NCI-H510A treated with DMSO at 0.1 percent for 48 hours (cell line): ENCODE data around the gene SRGN.

Experiments used
- DNase-seq: peaks from one replicate; lab custom pipeline; 2025; lab: John Stamatoyannopoulos, UW

Gene SRGN

DNA sequence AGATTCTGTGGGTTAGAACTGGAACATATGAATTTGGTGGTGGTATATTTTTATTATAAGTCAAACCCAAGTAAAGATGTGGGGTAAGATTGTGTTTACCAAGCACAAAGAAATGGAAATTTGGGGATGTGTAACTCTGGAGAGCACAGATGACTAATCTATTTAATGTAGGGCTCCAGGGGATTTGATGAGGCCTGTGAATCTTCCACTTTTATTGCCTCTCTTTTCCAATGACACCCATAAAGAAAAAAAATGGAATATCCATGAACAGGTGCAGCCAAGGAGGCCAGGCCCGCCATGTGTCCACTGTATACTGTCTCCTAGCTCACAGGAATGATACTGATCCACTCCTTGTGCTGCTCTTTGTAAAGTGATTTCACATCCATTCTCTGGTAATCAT lies 2.8 kb downstream of the SRGN start:
- no peak for DNase-seq

DNA sequence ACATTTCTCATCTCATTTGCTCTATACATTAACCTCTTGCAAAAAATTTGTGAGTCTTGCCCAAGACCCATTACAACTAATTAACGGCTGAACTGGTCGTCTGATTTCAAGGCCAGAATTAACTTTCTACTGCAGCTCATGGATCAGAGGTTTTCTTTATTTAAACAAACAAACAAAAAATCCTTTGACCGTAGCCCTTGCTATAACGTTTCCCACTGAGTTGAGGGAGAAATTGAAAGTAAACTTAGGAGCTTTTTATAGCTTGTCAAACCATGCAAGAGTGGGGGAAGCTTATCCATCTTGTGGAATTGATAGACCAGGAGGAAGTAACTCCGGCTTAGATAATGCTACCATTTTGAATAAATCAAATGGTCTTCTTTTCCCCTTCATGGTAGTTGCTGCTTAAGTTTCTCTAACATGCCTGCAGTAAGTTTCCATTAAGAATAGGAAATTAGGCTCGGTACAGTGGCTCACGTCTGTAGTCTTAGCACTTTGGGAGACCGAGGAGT lies 3.3 kb downstream of the SRGN start:
- no peak for DNase-seq

DNA sequence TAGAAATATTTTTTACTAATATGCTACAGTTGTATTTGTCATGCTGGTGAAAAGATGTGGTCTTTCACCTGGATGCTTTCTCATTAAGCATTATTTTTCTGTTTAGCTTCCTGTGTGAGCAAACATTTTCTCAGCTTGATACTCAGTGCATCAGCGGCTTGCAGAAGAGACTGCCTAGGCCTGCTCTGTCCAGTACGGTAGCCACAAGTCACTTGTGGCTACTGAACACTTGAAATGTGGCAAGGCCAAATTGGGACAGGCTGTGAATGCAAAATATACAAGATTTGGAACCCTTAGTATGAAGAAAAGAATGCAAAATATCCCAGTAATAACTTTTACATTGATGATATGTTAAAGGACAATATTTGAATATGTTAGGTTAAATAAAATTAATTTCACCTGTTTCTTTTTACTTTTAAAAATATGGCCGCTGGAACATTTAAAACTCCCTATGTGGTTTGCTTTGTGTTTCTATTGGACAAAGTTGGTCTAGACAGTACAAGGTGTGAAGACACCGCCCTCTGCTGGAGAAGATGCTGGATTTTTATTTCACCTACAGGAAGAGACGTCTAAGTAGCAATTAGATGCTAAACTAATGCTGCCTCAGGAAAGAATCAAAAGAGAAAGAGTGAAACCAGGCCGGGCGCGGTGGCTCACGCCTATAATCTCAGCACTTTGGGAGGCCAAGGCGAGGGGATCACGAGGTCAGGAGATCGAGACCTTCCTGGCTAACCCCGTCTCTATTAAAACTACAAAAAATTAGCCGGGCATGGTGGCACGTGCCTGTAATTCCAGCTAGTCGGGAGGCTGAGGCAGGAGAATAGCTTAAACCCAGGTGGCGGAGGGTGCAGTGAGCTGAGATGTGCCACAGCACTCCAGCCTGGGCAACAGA lies 5.3 kb downstream of the SRGN start:
- peak; percentile 66 for DNase-seq

DNA sequence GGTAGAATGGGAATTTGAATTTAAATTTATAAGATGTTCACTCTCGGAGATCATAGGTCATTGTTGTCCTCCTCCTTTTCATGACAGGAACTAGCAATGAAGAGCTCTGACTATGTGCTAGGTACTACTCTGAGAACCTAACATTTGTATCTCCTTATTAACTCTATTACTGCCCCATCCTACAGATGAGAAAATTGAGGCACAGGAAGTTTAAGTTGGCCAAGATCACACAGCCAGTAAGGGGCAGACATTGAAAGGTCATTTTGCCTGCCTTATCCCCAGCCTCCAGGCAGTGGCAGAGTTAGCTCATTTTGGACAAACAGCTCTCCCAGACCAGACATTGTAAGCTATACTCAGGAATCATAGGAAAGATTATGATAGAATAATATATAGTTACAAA lies 6.0 kb downstream of the SRGN start:
- no peak for DNase-seq

DNA sequence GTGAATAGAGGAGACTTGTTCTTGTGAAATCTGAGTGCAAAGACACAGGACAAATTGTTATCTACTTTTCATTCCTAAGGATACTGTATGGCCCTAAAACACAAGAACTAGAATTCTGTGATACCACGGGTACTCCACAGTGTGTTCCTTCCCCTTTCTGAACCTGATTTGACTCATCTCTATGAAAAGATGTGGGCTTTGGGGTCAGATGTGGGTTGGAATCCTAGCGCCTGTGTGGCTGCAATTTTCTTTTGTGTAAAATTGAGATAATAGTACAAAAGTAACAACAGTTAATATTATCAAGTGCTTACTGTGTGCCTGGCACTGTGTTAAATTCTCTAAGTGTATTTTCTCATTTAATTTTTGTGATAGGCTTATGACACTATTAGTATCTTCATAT lies 8.1 kb downstream of the SRGN start:
- no peak for DNase-seq

DNA sequence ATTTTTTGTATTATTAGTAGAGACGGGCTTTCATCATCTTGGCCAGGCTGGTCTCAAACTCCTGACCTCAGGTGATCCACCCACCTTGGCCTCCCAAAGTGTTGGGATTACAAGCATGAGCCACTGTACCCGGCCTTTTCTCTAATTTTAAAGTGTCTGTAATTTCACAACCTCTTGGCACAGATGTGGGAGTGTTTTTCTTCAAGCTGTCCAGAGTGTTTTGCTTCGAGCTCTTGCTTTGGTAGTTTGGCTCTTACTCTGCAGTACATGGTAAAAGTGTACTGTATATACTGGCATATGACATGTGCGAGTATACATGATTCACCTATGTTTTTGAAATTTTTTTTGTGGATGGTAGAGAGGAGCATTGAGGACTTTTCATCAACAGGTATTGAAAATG lies 9.8 kb downstream of the SRGN start:
- DNase-seq, result no peak

DNA sequence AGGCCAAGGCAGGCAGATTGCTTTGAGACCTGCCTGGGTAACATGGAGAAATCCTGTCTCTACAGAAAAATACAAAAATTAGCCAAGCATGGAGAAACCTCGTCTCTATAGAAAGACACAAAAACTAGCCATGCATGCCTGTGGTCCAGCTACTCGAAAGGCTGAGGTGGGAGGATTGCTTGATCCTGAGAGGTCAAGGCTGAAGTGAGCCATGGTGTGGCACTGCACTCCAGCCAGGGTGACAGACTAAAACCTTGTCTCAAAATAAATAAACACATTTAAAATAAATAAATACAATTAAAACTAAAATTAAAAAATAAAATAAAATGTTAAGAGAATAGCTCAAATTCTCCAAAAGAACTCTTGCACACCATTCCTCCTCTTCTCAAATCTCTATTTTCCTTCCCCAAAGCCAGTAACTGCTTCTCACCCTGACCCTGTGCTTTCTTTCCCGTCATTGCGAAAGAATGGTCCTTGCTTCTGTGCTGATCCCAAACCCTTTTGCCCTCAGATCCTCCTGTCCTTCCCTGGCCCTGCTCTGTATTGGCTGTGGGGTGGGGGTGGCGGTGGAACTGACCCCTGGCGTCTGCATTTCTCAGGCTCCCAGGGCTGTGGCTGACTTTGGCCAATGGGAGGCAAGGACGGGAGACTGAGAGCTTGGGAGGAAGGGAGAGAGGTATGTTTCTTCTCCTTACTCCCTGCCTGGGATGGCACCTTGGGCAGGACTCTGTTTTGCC lies 12.4 kb downstream of the SRGN start:
- DNase-seq, result no peak

DNA sequence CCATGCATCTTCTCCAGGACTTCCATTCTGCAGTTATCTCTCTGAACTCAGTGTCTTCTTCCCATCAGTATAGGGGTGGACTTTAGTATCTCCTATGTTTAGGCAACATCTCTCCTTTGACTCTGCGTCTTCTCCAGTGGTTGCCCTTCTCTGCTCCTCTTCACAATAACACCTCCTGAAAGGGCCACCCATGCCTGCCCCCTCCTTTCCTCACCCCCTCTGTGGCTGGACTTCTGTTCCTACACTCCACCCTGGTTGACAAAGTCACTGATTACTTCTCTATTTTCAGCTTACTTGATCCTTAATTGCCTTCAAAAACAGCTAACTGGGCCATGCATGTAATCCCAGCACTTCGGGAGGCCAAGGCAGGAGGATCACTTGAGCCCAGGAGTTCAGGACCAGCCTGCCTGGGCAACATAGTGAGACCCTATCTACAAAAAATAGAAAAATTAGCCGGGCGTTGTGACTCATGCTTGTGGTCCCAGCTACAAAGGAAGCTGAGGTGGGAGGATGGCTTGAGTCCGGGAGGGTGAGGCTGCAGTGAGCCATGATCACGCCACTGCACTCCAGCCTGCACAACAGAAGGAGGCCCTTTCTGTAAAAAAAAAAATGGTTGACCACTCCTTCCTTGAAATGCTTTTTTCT lies 13.7 kb downstream of the SRGN start:
- no peak for DNase-seq

DNA sequence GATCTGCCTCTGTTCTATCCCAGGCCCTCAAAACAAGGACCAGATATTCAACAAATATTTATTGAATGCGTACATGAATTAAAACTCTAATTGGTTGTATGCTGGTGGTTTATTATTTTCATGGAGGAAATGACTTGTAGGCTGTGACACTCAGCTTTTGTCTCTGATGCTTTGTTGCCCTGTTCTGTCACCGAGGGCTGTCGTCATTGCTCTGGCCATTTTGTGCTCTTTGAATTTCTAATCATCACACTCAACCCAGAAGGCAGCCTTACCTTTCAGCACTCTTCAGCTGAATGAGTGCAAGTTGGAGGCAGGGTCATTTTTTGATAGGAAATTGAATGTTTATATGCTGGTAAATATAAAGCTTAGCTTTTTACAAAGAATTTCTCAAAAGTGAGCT lies 14.5 kb downstream of the SRGN start:
- DNase-seq, result no peak

DNA sequence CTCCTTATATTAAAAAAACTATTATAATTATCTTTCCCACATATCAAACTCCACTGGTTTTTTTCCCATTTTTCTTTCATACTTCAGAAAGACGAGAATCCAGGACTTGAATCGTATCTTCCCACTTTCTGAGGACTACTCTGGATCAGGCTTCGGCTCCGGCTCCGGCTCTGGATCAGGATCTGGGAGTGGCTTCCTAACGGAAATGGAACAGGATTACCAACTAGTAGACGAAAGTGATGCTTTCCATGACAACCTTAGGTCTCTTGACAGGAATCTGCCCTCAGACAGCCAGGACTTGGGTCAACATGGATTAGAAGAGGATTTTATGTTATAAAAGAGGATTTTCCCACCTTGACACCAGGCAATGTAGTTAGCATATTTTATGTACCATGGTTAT lies 15.9 kb downstream of the SRGN start:
- DNase-seq, result no peak

DNA sequence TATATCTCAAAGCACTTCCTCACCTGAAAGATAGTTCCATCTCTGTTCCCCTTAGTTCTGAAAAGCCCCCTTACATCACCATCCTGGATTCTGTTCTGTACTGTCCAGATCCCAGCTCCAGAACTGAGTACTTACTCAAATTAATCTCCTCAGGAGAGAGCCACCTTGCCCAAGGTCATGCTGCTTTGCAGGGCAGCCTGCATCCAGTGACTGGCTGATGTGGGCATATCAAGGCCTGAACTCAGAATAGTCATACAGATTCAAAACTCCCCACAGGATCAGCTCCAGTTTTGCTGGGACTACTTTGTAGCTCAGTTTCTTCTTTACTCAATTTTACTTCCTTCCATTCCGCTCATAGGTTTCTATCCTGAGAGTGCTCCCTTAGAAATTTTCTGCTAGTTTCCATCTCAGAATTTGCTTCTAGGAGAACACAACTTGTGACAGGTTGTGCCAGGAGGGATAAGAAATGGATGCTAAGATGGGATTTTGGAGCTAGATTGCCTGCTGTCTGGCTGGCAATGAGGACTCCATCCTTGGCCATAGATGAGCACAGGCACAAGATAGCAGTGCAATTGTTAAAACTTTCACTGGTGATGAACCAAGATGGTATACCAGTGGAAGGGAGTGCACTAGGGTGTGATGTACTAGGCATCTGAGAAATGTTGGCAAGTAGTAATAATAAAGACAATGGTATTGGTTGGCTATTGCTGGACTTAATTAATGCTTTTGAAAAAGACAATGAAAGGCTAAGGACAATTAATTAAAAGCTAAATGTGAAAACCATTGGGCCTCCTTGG lies 17.3 kb downstream of the SRGN start:
- DNase-seq, result no peak

DNA sequence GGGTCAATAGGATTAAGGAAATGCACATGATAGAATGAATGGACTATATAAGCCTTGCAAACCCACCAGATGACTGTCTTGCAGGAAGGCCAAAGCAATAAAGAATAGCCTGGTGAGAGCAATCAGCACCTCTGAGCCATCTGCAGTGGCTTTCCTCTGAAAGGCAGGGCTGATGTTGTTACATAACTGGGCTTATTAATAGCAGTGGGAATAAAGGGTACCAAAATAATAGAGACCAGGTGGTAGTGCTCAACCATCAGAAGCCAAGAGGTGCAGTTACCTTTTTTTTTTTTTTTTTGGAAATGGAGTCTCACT lies 19.2 kb downstream of the SRGN start:
- DNase-seq, result no peak

DNA sequence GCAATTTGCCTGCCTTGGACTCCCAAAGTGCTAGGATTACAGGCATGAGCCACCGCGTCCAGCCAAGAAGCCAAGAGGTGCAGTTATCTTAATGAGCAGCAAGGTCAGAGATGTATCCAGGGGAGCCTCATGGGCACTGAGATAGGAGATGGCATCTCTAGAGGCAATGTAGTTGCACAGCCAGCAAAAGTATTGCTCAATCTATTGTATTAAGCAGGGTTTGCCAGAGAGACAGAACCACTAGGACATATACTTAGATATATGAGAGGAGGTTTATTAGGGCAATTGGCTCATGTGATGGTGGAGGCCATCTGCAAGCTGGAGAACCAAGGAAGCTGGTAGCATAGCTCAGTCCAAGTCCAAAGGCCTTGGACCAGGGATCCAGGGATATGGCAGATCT lies 19.8 kb downstream of the SRGN start:
- DNase-seq, result no peak

DNA sequence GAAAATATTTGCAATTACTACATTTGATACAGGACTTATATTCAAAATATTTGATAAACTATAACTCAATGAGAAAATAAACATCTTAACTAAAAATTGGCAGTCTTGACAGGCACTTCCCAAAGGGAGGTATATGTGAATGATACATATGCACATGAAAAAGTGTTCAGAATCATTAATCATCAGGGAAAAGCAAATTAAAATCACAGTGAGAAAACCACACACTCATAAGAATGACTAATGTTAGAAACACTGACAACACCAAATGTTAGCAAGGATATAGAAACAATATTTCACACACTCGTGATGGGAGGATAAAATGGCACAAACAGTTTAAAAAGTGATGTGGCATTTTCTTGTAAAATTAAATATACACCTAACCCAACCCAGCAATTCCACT lies 32.0 kb downstream of the SRGN start:
- no peak for DNase-seq

DNA sequence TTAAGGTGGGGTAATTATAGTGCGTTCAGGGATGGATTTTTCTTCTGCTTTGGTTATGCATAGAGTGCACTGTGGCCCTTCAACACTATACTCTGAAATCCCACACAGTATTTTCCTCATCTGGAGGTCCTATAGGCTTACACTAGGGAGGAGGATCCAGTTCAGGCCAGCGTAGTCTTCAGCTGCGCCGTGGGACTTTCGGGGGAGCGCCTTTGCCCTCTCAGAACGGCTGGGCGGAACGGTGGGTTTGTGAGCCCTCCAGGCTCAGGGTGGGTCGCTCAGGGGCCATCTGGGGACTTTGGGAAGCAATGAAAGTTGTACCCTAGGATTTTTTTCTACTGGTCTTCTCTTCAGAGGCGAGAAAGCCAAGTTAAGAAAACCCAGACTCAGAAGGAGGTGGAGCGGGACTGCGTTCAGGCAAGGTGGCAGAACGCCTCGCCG lies 35.4 kb downstream of the SRGN start:
- DNase-seq, result peak; percentile 76

DNA sequence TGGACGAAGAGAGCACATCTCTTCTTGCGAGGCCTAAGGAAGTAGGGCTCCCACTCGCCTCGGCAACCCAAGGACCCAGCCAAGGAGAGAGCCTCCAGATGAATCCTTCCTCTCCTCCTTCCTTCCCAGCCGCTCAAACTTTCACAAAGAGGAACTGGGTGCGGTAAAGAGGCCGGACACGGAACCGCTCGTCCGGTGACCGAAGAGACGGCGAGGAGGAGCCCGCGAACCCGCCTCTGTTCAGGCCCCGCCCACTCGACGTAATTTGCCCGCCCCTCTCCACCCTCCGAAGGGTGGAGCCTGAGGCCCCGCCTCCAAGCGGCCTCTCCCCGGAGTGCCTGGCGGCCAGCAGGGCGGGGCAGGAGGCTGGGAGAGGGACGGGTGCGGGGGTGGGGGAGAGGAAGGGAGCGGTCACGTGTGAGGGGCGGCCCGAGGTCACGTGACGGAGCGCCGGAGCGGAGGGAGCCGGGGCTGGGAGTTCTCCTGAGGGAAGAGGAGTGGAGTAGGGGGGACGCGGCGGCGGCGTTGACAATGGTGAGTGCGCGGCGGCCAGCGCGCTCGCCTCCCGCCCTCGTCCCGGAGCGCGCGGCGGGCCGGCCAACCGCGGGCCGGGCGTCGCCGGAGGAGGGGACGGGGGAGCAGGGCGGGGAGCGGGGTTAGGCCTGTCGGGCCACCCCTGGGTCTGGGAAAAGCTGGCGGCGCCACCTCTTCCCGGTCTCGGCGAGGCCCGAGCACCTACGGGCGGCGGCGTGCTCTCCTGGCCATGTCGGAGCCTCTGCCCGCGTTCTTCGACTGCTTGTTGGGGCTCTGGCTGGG lies 36.1 kb downstream of the SRGN start, which contains the start of gene VPS26A:
TSS of gene VPS26A (plus strand) at position 432 of the 816 bp plus-strand sequence. CDS start at position 532, 100 bp downstream.
- DNase-seq, result peak; percentile 96

DNA sequence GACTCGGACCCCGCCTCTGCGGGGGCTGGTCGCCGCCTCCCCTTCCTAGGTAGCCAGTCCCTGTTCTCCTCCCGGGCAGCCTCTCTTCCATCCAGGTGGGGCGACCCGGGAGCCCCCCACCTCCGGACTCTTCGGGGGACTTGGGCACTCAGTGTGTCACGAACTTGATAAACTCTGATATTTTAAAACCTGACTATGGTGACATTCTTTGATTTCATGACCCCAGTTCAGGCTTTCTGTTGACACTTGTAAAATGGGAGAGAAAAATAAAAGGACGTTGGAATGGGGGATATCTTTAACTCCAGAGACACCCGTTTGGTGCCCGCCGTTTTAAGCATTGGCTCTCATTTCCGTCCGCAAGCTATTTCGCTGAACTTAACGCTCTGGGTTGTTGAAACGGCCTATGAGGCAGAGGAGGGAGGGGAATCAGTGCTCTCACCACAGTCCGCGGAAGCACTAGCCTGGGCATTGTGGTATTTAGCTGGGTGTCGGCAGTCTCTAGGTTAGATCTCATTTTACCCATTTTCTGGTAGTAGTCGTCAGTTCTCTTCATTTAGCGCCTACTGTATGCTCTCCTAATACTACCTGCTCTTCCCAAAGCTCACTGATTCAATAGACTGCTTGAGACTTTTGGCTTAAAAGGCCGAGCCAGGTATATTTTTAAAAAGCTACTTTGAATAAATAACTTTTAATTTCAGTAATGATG lies 36.8 kb downstream of the SRGN start:
- DNase-seq, result peak; percentile 57

DNA sequence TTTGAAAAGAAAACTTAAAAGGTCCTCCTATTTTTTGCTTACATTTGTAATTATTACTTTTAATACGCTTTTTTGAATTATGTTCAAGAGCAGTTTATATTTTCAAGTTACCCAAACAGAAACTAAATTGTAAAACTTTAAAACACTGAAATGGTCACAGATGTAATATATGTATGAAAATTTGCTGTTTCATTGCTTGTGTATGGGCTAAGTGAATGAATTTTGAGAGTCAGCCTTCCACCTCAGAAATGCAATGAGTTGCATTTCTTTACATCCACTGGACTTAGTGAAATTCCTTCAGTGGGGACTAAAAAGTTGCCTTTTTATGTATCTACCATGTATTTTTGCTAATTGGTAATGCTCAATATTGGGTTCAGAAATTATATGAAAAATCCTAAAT lies 37.7 kb downstream of the SRGN start:
- DNase-seq, result no peak

DNA sequence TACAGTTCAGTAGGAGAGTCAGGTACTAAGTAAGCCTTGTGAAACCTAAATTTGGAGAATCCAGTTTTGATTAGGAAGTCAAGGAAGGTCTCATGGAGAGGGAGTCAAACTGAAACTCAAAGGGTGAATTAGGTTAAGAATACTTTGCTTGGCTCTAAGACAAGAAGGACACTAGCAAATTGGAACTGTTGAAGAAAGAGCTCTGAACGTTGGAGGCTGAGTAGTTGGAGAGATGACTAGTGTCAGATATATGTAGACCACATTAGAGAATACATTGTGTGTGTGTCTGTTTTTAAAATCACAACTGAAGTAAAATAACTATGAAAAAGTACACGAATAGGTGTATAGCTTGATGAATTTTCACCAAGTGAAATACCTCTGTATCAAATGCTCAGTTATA lies 42.3 kb downstream of the SRGN start:
- DNase-seq, result no peak

DNA sequence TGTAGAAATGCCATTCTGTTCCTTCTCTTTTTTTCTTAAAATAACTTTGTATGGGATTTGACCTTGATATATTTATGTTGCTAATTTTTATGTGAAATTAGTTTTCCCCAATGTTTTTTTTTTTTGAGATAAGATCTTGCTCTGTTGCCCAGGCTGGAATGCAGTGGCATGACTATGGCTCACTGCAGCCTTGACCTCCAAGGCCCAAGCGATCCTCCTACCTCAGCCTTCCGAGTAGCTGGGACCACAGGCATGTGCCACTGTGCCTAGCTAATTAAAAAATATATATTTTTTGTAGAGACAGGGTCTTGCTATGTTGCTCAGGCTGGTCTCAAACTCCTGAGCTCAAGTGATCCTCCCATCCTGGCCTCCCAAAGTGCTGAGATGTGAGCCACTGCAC lies 52.1 kb downstream of the SRGN start:
- no peak for DNase-seq
